Fibroblast of lung (primary cell): Measurements from ENCODE around the gene ARMH1. TPM values are rescaled to one million over a fixed set of nuclear protein-coding genes. Genes with fewer than 3 reads are reported as not detected.
"Not testable (repeated sequence)": the region's sequence is repeated elsewhere in the genome, so short reads cannot be mapped to it uniquely, and the experiment has no call there.

Source experiments
- DNase-seq, 2 donors: peaks; one replicate each; pipeline versions ENCODE4 v3.0.0 to v3.0.0-alpha.2; 2010; ENCODE audit warnings: low read depth in 2 of 2
- H2AFZ ChIP-seq: 2 replicates; pipeline ENCODE4 v1.5.1; 2012; ENCODE audit warnings: low read length, control low read depth, inconsistent platforms
- H3K27ac ChIP-seq: 2 replicates; pipeline ENCODE4 v1.5.1; 2011; ENCODE audit warnings: low read length, control low read depth; ENCODE audit not compliant: insufficient read depth
- H3K27me3 ChIP-seq: 2 replicates; pipeline ENCODE4 v1.5.1; 2011; ENCODE audit warnings: mild to moderate bottlenecking, low read length; ENCODE audit not compliant: control insufficient read depth, insufficient read depth
- H3K36me3 ChIP-seq: 2 replicates; pipeline ENCODE4 v1.5.1; 2011; ENCODE audit warnings: low read length; ENCODE audit not compliant: control insufficient read depth, insufficient read depth
- H3K4me1 ChIP-seq: 2 replicates; pipeline ENCODE4 v1.5.1; 2011; ENCODE audit warnings: low read length; ENCODE audit not compliant: control insufficient read depth, insufficient read depth; ENCODE audit errors: extremely low read depth
- H3K4me2 ChIP-seq: 2 replicates; pipeline ENCODE4 v1.5.1; 2011; ENCODE audit warnings: low read length, control low read depth; ENCODE audit not compliant: insufficient read depth; ENCODE audit errors: extremely low read depth
- H3K4me3 ChIP-seq, 4 experiments: fragments of 200-600 bp in 1 of 4; sonication (generic) in 1 of 4; replicated peaks in 1 of 4; 2 replicates each; pipeline ENCODE4 v1.5.1; 2011 to 2016; ENCODE audit warnings: low read length in 4 of 4, low read depth in 3 of 4, mild to moderate bottlenecking in 3 of 4, control low read depth in 2 of 4, inconsistent platforms in 1 of 4, mixed read lengths in 1 of 4; ENCODE audit not compliant: insufficient read depth in 1 of 4; ENCODE audit errors: control extremely low read depth in 1 of 4
- H3K79me2 ChIP-seq: 2 replicates; pipeline ENCODE4 v1.5.1; 2012; ENCODE audit warnings: mild to moderate bottlenecking, low read length, inconsistent platforms; ENCODE audit not compliant: control insufficient read depth, insufficient read depth
- H3K9ac ChIP-seq: 2 replicates; pipeline ENCODE4 v1.5.1; 2011; ENCODE audit warnings: mild to moderate bottlenecking, low read length, control low read depth; ENCODE audit not compliant: insufficient read depth
- H3K9me3 ChIP-seq: 2 replicates; pipeline ENCODE4 v1.5.1; 2012; ENCODE audit warnings: low read depth, low read length; ENCODE audit not compliant: control insufficient read depth, insufficient read depth
- H4K20me1 ChIP-seq: 2 replicates; pipeline ENCODE4 v1.5.1; 2011; ENCODE audit warnings: low read length; ENCODE audit not compliant: control insufficient read depth, insufficient read depth; ENCODE audit errors: extremely low read depth
- CTCF ChIP-seq, 2 donors: IDR thresholded peaks in 1 of 2; conservative IDR thresholded peaks in 1 of 2; 1 replicate in 1 of 2; 2 replicates in 1 of 2; pipeline ENCODE4 v1.5.1; 2011 to 2012; ENCODE audit warnings: low read length in 2 of 2, control low read depth in 1 of 2, inconsistent platforms in 1 of 2, low read depth in 1 of 2, mild to moderate bottlenecking in 1 of 2
- EZH2 ChIP-seq: IDR thresholded peaks from 2 replicates; pipeline ENCODE4 v1.5.1; 2012; ENCODE audit warnings: low read length, control low read depth, mild to moderate bottlenecking; ENCODE audit errors: missing control alignments
- polyA plus RNA-seq, 2 donors: library from polyadenylated mRNA; depleted of rRNA in 1 of 2; stranded (reverse) in 1 of 2; unstranded in 1 of 2; fragments of >200 nt; gene quantifications; 2 replicates each; pipeline ENCODE4 v1.2.1, GENCODE V29; 2011 to 2012; ENCODE audit warnings: missing spikeins in 1 of 2
- total RNA-seq: library from RNA; depleted of rRNA; stranded (reverse); fragments of >200 nt; gene quantifications from 2 replicates; pipeline ENCODE4 v1.2.1, GENCODE V29; 2014

Gene ARMH1
- total and polyA plus RNA-seq, 2 donors (not counting 1 experiment from before 2014, with no cell fraction given), result 2.4 to 6.4 TPM

GRCh38 chr1:44663417-44663816 lies 11.1 kb upstream of the ARMH1 start:
- Histone ChIP-seq H3K4me2 (no peak overlapping the region), H3K4me1 (no peaks in the 10 kb centered on the region), H3K4me3 (no peak overlapping the region), H3K79me2 (no peaks in the 10 kb centered on the region), H3K27ac (no peak overlapping the region), H4K20me1 (no peaks in the 10 kb centered on the region), H3K9ac (no peak overlapping the region), H2AFZ (no peak overlapping the region), H3K9me3 (no peaks in the 10 kb centered on the region), H3K36me3 (no peaks in the 10 kb centered on the region), H3K27me3 (no peaks in the 10 kb centered on the region)
- TF ChIP-seq EZH2, result no peak
- no peak for TF ChIP-seq CTCF (conservative IDR thresholded peaks at IDR 0.05 in 1 of 2, IDR thresholded peaks at IDR 0.05 in 1 of 2; ENCODE audit: low read depth in 1 of 2, low read length in 2 of 2)
- DNase-seq, result no peak

- no peak overlapping the region for H3K27ac ChIP-seq
- H3K9me3 ChIP-seq, result no peaks in the 10 kb centered on the region
- H3K4me2 ChIP-seq, result no peak overlapping the region
- H2AFZ ChIP-seq, result no peak overlapping the region
- H3K9ac ChIP-seq, result no peak overlapping the region
- no peaks in the 10 kb centered on the region for H3K79me2 ChIP-seq
- H3K4me1 ChIP-seq, result no peaks in the 10 kb centered on the region
- H3K27me3 ChIP-seq, result no peaks in the 10 kb centered on the region
- no peak for TF ChIP-seq EZH2
- TF ChIP-seq CTCF (conservative IDR thresholded peaks at IDR 0.05 in 1 of 2, IDR thresholded peaks at IDR 0.05 in 1 of 2; ENCODE audit: low read depth in 1 of 2, low read length in 2 of 2), result no peak
- no peaks in the 10 kb centered on the region for H3K36me3 ChIP-seq
- H3K4me3 ChIP-seq, result no peak overlapping the region
- DNase-seq, result no peak
- H4K20me1 ChIP-seq, result no peaks in the 10 kb centered on the region
These were observed 9.7 kb upstream of the ARMH1 start for GRCh38 chr1:44664730-44665370.

- not testable (repeated sequence) for H3K9ac ChIP-seq, H3K9me3 ChIP-seq, H3K4me2 ChIP-seq, H4K20me1 ChIP-seq, H3K36me3 ChIP-seq, H3K27me3 ChIP-seq, H3K79me2 ChIP-seq, DNase-seq, H3K4me1 ChIP-seq, H2AFZ ChIP-seq, H3K27ac ChIP-seq, H3K4me3 ChIP-seq
These were observed 7.8 kb upstream of the ARMH1 start for GRCh38 chr1:44666719-44667118.
